ENCODE data around the gene UBE2E2. TPM values are rescaled to one million over a fixed set of nuclear protein-coding genes. Genes with fewer than 3 reads are reported as not detected.
A peak's percentile ranks its signal among the peaks of the same experiment; 100 is the strongest.

UBE2E2 gene
- total RNA-seq, 4 donors from 2014 or later = 7.9 to 44.7 (median 26.6) TPM

DNA sequence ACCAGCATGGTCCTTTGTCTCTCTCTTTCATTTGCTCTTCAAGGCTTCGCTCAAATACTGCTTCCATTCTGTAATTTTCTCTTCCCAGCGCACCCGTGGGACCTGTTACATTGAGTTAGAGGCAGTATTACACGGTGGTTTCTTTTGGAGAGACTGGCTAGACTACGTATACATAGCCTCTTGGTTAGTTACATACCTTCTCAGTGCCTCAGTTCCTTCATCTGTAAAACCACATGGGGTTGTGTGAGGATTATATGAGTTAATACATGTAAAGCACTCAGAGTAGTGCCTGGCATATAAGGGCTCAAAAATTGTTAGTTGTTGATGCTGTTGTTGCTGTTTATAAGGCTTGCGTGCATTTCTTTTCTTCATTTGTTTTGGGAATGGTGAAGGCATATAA lies 33.8 kb downstream of the UBE2E2 start:
- no peak for DNase-seq
- TF ChIP-seq POLR2A (IDR thresholded peaks at IDR 0.05) = no peak
- TF ChIP-seq, protein P1, sequence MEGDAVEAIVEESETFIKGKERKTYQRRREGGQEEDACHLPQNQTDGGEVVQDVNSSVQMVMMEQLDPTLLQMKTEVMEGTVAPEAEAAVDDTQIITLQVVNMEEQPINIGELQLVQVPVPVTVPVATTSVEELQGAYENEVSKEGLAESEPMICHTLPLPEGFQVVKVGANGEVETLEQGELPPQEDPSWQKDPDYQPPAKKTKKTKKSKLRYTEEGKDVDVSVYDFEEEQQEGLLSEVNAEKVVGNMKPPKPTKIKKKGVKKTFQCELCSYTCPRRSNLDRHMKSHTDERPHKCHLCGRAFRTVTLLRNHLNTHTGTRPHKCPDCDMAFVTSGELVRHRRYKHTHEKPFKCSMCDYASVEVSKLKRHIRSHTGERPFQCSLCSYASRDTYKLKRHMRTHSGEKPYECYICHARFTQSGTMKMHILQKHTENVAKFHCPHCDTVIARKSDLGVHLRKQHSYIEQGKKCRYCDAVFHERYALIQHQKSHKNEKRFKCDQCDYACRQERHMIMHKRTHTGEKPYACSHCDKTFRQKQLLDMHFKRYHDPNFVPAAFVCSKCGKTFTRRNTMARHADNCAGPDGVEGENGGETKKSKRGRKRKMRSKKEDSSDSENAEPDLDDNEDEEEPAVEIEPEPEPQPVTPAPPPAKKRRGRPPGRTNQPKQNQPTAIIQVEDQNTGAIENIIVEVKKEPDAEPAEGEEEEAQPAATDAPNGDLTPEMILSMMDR (IDR thresholded peaks at IDR 0.05 in 4 of 5, conservative IDR thresholded peaks at IDR 0.05 in 1 of 5) = no peak
- in situ Hi-C loops (cut with MboI; ENCODE audit: low sequenced_read_pairs in 4 of 4) = no loop called here

DNA sequence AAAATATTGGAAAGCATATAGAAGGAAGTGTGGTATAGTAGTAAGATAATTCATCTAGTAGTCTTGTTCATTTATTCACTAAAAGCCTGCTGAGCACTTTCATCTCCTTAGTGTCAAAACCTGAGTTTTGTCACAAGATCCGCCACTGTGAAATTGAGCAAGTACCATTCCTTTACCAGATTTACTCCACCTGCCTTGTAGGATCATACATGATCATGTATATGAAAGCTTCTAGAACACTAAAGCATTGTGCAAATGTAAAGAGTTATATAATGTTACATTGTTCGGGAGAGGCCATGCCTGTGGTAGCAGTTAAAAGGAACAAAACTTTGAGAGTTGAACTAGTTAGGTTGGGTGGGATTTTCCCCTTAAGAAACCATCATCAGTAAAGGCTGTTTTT lies 35.0 kb downstream of the UBE2E2 start:
- ATAC-seq (no peak), DNase-seq (no peak)
- Histone ChIP-seq H3K9me3 (no peaks in the 10 kb centered on the region), H3K27ac (no peak overlapping the region), H3K27me3 (no peaks in the 10 kb centered on the region), H3K4me1 (peaks cover 32 to 35% of the 10 kb centered on the region in 2 donors), H3K4me3 (no peak overlapping the region), H3K36me3 (no peaks in the 10 kb centered on the region)
- intact Hi-C loops (cut with DNase I; ENCODE audit: low total_unique reads) = no loop called here
- in situ Hi-C loops (cut with MboI; ENCODE audit: low sequenced_read_pairs in 4 of 4) = no loop called here
- no peak for TF ChIP-seq POLR2A (IDR thresholded peaks at IDR 0.05)
- TF ChIP-seq, protein P1 (IDR thresholded peaks at IDR 0.05 in 4 of 5, conservative IDR thresholded peaks at IDR 0.05 in 1 of 5) = no peak

More for the DNA sequence above, 33.8 kb downstream of the UBE2E2 start:
- Histone ChIP-seq H3K36me3 (no peaks in the 10 kb centered on the region), H3K27ac (no peak overlapping the region), H3K4me3 (no peak overlapping the region), H3K4me1 (peaks cover 37 to 43% of the 10 kb centered on the region in 2 donors), H3K27me3 (no peaks in the 10 kb centered on the region), H3K9me3 (no peaks in the 10 kb centered on the region)
- intact Hi-C loops (cut with DNase I; ENCODE audit: low total_unique reads) = no loop called here
- no peak for ATAC-seq

DNA sequence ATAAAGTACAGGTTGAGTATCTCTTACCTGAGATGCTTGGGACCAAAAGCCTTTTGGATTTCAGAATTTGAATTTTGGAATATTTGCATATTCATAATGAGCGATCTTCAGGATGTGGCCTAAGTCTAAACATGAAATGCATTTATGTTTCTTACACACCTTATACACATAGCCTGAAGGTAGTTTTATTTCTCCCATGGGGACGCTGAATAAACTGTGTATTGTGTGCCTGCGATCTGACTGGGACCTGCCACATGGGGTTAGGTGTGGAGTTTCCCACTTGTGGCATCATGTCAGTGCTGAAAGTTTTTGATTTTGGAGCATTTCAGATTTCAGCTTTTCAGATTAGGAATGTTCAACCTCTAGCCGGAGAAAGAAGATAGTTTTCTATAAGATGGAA lies 35.5 kb downstream of the UBE2E2 start:
- Histone ChIP-seq H3K27ac (peak overlapping the region in 2 of 4 donors; percentile 26 to 44), H3K27me3 (no peaks in the 10 kb centered on the region), H3K9me3 (no peaks in the 10 kb centered on the region), H3K36me3 (no peaks in the 10 kb centered on the region), H3K4me1 (peaks cover 32 to 36% of the 10 kb centered on the region in 2 donors), H3K4me3 (no peak overlapping the region)
- intact Hi-C loops (cut with DNase I; ENCODE audit: low total_unique reads) = no loop called here
- in situ Hi-C loops (cut with MboI; ENCODE audit: low sequenced_read_pairs in 4 of 4) = no loop called here
- DNase-seq (no peak), ATAC-seq (no peak)
- TF ChIP-seq, protein P1 (IDR thresholded peaks at IDR 0.05 in 4 of 5, conservative IDR thresholded peaks at IDR 0.05 in 1 of 5) = no peak
- no peak for TF ChIP-seq POLR2A (IDR thresholded peaks at IDR 0.05)

DNA sequence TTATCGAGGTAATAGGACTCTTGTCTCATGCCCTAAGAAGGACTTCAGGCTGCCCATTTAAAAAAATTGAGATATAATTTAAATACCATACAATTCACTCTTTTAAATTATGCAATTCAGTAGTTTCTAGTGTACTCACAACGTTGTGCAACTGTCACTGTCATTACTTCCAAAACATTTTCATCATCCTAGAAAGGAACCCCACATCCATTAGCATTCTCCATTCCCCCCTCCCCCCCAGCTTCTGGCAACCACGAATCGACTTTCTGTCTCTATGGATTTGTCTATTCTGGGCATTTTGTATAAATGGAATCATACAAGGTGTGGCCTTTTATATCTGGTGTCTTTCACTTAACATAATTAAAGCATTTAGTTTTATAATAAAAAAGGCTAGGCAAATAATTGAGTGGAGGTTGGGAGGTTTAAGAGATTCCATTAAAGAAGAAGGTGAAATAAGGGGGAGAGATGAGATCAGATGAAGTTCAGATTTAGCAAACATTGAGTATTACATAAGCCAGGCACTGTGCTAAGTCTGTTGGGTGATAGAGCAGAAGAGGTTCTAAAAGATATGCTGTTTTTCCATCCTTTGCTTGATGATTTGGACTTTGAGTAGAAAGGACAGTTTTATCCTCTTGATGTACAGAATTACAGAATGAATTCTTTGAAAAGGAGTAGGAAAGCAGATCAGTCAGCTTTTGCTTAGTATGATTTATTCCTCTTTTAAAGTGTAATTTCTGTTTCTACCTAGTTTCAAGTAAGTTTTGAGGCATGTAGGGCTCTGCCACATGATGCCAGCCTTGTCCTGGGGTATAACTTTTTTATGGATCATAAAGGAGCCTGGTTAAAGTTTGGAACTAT lies 36.3 kb downstream of the UBE2E2 start:
- intact Hi-C loops (cut with DNase I; ENCODE audit: low total_unique reads) = no loop called here
- H3K9me3 ChIP-seq = no peaks in the 10 kb centered on the region
- H3K27me3 ChIP-seq = no peaks in the 10 kb centered on the region
- in situ Hi-C loops (cut with MboI; ENCODE audit: low sequenced_read_pairs in 4 of 4) = no loop called here
- peaks cover 30 to 43% of the 10 kb centered on the region in 2 donors for H3K4me1 ChIP-seq
- TF ChIP-seq POLR2A (IDR thresholded peaks at IDR 0.05) = no peak
- TF ChIP-seq, protein P1 (IDR thresholded peaks at IDR 0.05 in 4 of 5, conservative IDR thresholded peaks at IDR 0.05 in 1 of 5) = no peak
- DNase-seq (no peak), ATAC-seq (peak; percentile 68 to 74)
- no peaks in the 10 kb centered on the region for H3K36me3 ChIP-seq
- H3K4me3 ChIP-seq = no peak overlapping the region
- H3K27ac ChIP-seq = peak overlapping the region in 3 of 4 donors; percentile 2 to 44 (median 6)

Measured in gastrocnemius medialis (tissue), 4 donors.